Endometrial microvascular endothelial cells (primary cell): ENCODE measurements around the gene POMGNT1. TPM values are rescaled to one million over a fixed set of nuclear protein-coding genes. Genes with fewer than 3 reads are reported as not detected.

Source experiments
- in situ Hi-C: cut with HindIII; loops from 2 replicates; pipeline ENCODE4 v1.10.0; 2017; ENCODE audit warnings: low sequenced_read_pairs, low pct_unique_long_range_greater_than_20kb; ENCODE audit errors: inconsistent ontology term
- total RNA-seq: library from RNA; depleted of rRNA; stranded (reverse); fragments of >200 nt; gene quantifications from one replicate; pipeline ENCODE4 v1.2.3, GENCODE V29; 2015; ENCODE audit errors: inconsistent ontology term

POMGNT1 gene
- total RNA-seq, 1 donor from 2014 or later = 67.0 TPM

DNA sequence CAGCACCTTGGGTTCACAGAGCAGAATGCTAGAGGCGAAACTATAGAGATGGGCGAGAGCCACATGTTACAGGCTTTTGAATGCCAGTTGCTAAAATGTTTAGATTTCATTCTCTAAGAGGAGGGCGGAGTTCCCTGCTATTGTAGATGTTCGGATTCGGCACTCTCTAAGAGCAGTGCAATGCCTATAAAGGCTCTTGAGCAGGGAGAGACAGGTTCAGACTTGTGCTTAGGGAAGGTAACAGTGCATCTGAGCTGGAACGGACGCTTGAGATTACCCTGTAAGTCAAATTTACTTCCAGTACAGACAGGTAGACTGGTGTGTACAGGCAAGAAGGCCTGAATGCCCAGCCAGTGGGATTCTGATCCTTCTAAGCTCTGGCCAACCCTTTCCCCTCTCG, 20.2 kb upstream of the POMGNT1 start:
- in situ Hi-C loops = no loop called here

DNA sequence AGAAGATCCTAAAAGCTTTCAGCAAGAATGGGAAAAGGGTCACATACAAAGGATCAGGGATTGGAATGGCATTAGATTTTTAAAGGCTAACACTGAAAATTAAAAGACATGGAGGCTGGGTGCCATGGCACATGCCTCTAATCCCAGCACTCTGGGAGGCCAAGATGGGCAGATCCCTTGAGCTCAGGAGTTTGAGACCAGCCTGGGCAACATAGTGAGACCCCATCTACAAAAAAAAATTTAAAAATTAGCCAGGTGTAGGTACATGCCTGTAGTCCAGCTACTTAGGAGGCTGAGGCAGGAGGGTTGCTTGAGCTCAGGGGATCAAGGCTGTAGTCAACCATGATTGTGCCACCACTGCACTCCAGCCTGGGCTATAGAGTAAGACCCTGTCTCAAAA, 17.3 kb upstream of the POMGNT1 start:
- in situ Hi-C loops = no loop called here

DNA sequence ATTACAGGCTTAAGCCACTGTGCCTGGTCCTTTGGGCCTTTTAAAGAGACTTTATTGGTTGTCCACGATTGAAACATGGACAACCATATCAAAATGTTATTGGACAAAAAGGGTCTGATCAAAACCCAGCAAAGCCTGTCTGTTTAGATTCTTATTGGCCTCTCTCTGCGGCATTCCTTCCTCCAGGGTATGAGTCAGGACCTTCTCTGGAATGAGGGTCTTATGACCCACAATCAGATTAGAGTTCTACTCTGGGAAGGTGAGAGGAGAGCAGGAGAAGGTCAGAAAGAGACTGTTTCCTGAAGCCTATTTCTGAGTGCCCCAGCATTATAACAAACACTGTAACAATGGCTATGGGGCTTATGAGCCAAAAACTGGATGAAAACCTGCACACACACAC, 12.8 kb upstream of the POMGNT1 start:
- in situ Hi-C loops = no loop called here

DNA sequence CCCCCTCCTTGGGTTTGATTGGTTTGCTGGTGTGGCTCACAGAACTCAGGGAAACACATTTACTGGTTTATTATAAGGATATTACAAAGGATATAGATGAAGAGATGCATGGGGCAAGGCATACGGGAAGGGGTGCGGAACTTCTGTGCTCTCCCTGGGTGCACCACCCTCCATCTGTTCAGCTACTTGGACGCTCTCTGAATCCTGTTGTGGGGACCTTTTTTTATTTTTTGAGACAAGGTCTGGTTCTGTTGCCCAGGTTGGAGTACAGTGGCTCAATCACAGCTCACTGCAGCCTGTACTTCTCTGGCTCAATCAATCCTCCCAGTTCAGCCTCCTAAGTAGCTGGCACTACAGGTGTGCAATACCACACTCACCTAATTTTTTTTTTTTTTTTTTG, 12.3 kb upstream of the POMGNT1 start:
- in situ Hi-C loops = no loop called here

DNA sequence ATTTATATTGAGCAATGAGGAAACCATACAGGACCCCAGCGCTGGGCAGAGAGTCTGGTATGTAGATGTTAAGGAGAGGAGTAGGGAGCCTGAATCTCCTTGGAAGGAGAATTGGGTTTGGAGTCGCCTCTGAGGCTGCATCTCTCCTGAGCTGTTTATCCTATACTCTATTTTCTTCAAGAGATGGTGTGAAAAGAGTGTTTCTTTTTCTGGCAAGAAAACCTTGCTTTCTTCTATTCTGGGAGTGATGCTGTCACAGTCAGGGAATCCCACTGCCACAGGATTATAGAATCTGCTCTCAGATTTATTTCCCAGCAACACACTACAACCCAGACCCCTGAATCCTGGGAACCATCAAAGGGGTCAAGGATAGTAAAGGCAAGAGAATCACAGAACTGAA, 8.2 kb upstream of the POMGNT1 start:
- in situ Hi-C loops = no loop called here

DNA sequence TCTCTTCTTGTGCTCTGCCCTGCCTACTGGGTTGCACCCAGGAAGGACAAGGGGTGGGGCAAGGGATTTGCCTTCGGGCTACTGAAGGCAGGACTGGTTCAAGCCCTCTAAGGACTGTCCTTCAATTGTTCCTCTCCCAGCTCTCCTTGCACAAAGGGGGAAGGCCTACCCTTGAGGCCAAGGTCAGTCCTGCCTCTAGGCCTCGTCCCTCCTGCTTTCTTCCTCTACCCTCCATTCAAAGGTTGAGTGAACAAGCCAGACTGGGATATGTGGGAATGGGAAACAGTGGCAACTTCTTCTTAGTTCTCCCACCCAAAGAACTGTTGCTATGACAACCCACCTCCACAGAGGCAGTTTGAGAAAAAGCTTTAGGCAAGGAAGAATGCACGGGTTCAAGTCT, 7.6 kb upstream of the POMGNT1 start:
- in situ Hi-C loops = no loop called here

DNA sequence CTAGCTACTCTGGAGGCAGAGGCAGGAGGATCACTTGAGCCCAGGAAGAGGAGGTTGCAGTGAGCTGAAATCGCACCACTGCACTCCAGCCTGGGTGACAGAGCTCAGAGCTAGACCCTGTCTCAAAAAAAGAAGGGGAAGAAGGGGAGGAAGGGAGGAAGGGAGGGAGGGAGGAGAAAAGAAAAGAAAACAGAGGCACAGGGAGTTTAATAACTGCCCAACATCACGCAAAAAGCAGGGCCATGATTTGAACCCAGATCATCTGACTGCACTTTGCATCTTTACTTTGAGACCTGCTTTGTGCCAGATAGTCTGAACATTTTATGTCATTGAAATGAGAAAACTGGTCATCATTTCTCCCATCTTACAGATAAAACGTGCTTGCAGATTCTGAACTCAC, 6.9 kb upstream of the POMGNT1 start:
- in situ Hi-C loops = no loop called here

DNA sequence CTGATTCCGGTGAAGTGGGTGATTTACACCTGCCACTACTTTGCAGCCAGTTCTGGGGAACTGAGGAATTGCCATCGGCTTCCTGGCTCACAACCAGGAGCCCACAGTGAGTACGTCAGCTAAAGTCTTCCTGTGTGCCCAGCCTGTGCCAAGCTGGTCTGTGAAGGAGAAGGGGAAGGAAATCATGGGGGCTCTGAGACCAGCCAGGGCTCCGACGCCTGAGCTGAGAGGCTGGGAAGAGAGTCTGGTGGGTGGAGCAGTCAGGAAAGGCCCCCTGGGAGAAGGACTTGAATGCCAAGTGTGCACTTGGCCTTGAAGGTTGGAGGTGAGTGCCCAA, 6.1 kb upstream of the POMGNT1 start:
- in situ Hi-C loops = no loop called here

DNA sequence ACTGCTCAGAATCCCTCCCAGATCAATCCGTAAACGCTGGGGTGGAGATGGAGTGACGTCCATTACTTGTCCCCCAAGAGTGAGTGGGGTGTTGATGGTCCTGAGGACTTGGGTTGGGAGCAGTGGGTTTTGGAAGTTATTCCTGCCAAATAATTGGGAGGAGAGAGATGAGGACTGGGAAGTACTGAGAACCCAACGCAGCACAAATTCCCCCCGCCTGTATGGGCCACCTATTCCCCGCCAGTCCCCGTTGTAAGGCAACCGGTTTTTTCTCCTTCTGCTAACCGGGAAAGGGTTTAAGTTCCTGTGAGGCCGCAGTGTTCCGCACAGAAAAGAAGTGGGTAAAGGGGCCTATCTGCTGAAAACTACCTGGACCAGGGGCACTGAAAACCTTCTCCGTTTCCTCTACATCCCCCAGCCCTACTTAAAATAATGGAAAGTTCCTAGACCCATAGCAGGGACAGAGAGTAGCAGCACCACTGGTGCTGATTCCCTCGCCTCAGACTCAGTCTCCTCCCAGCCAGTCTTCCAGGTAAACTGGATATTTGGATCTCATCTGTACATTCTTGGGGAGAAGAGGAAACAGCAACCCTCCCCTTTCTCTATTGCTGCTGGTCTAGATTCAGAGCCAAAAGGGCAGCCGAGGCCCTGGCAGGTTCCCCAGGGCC, 5.6 kb upstream of the POMGNT1 start:
- in situ Hi-C loops = no loop called here

DNA sequence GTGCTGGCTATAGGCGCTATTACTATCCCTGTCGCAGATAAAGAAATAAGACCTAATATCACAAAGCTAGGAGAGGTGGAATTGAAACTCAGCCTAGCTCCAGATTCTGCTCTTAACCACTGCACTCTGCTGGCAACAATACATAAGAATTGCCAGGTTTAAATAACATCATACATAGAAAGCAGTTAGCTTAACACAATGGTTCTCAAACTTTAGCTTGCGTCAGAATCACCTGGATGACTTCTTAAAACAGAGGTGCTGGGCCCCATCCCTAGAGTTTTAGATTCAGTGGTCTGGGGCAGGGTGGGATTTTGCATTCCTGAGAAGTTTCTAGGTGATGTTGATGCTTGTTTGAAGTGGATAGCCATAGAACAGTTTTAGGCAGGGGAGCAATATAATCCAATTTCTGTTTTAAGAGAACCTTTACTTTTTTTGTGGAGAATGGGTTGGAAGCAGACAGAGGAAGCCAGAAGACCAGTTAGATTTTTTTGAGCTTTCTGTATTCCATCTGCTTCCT, 1.1 kb upstream of the POMGNT1 start:
- in situ Hi-C loops = loop anchor here (25.0 kb wide), 1 partner anchor 162 kb away; no protein-coding TSS in a partner anchor

DNA sequence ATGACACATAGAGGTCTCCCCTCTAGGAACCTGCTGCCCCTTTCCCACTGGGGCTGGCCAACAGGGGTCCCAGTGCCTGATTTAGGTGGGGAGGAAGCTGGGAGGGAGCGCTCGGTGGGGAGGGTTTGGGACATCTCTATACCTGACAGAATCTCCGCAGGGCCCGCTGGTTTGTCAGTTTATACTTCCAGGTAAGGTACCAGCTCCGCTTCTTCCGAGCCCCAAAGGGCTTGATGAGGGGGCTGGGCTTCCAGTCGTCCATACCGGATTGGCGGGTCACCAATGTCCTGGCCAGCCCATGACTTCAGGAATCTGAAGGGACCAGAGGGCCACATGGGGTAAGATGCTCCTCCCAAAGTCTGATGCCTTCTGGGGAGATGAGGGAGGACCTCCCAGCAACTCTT, 672 bp downstream of the POMGNT1 start:
- in situ Hi-C loops = loop anchor here (25.0 kb wide), 1 partner anchor 160 kb away; no protein-coding TSS in a partner anchor

DNA sequence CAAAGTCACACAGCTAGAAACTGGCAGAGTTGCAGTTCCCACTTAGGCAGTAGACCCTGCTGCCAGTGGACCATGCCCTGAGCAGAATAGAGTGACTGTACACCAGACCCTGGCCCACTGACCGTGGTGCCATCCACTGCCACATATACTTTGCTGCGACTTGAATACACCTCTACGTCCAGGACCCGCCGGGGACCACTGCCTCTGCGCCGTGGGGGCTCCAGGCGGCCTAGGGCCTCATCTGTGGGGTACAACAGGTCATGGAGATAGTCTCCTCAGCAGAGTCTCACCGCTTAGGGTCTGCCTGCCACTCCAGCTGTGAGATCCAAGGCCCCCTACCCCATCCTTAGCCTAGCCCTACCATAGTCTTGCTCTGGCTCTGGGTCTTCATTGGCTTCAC, 1.6 kb downstream of the POMGNT1 start:
- in situ Hi-C loops = loop anchor here (25.0 kb wide), 1 partner anchor 159 kb away; no protein-coding TSS in a partner anchor

DNA sequence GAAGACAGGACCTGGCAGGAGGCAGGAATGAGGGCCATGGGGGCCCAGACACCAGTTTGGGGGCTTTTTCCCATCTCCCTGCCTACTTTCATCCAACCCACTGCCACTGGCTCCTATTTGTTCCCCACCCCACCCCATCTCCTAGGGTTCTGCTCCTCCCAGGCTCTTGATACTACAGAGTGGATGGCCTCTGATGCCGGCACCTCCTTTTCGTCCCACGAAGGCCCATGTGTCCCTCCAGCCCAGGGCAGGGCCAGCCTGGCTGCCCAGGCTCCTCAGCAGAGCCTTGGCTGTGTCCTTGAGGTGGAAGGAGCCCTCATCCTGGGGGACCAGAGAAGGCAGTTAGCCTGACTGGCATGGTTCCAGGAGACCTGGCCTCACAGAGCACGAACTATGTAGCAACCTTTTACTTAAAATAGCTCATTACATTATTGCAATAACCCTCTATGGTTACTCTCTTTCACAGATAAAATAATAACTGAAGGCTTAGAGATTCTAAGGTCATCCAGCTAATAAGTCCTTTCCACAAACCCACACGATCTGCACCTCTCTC, 3.5 kb downstream of the POMGNT1 start:
- in situ Hi-C loops = loop anchor here (25.0 kb wide), 1 partner anchor 157 kb away; no protein-coding TSS in a partner anchor

DNA sequence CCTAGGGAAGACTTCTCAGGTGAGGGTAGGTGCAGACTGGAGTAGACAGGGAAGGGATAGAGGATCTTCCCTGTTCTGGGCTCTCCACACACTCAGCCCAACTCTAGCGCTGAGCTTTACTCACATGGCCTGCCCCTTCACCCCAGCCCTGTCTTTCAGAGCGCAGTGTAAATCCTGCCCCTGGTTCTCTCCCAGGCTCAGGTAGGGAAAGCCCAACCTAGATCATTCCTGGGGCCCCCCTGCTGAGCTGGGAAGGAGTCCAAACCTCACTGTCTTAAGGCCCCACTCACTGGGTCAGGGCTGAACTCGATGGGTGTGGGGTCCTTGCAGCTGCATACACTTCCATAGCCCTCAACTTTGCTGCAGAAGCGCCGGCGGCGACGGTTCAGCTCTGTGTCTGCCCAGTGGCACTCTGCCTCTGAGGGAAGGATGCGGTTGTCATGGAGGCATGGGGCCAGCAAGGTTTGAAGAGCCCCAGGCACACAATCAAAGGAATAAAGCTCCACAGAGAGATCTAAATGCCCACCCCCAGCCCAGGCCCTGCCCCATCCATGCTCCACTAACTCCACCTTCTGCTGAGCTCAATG, 4.2 kb downstream of the POMGNT1 start:
- in situ Hi-C loops = loop anchor here (25.0 kb wide), 1 partner anchor 157 kb away; no protein-coding TSS in a partner anchor

DNA sequence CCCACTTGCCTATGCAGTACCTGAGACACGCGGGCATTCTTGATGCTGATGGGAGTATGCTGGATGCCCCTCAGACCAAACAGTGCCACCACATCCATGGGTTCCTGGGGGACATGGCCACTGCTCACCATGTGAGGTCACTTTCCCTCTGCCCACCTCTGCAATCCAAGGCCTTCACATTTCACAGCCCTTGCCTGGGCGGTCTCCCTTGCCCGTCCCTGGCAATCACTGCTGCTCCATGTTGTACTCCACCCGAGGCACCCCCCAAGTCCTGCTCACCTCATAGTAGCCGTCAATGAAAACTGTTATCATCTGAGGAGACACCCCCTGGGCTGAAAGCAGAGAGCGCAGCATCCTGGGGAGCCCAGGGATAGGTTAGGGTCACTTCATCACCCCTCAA, 4.9 kb downstream of the POMGNT1 start:
- in situ Hi-C loops = loop anchor here (25.0 kb wide), 1 partner anchor 156 kb away; no protein-coding TSS in a partner anchor

DNA sequence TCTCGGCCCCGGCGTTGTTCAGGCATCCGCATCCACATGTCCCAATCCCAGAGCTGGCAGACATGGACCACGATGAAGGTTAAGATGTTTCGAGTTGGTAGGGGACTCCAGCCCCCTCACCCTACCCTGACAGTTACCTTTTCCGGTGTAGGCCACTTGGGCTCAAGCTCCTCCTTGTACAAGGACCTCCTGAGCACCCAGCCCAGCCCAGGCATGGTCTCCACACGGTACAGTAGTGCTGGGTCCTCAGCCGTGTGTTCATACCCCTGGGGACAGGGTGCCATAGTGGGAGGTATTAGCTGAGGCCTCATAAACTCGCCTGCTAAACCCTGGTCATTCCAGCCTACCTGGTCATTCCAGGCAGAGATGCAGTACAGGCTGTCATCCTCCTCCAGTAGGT, 6.1 kb downstream of the POMGNT1 start:
- in situ Hi-C loops = loop anchor here (25.0 kb wide), 1 partner anchor 155 kb away; no protein-coding TSS in a partner anchor

DNA sequence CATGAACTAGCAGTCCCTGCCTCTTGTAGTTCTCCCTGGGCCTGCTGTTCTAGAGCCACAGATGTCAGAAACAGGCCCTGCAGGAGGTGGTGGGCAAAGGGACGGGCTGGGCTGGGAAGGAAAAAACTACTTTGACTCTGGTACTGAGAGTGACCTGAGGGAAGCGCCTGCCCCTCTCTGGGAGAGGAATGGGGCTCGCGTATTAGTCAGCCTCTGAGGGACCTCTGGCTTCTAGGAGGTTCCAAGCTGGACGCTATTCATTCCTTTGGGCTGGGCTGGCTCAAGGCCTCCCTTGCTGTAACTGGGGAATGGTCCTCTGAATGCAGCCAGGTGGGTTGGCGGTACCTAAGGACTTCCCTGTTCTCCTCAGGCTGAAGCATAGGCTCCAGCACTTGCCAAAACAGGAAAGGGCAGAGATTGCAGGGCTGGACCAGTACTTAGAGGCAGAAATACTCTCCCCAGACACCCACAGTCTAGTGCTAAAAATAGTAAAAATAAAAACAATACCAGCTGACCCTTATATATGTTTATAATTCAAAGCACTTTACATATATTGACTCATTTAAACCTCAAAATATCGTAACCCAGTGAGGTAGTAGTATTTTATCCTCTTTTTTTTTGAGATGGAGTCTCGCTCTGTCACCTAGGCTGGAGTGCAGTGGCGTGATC, 7.1 kb downstream of the POMGNT1 start:
- in situ Hi-C loops = loop anchor here (25.0 kb wide), 1 partner anchor 154 kb away; no protein-coding TSS in a partner anchor

DNA sequence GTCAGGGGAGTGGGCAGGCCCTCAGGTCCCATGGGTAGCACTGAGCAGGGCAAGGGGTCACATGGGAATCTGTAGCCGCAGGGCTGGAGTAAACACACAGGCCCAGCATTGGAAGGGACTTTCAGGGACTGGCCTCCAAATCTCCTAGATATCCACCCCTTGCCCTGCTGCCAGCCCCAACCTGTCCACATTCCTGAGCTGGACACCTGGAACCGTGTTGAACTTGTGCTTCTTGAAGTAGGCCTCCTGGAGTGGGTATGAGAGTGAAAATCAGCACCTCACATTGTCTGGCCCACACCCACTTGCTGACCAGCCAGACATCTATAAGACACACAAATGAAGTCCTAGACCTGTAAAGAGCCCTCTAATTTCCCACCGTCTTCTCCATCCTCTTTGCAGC, 7.7 kb downstream of the POMGNT1 start:
- in situ Hi-C loops = loop anchor here (25.0 kb wide), 1 partner anchor 153 kb away; no protein-coding TSS in a partner anchor

DNA sequence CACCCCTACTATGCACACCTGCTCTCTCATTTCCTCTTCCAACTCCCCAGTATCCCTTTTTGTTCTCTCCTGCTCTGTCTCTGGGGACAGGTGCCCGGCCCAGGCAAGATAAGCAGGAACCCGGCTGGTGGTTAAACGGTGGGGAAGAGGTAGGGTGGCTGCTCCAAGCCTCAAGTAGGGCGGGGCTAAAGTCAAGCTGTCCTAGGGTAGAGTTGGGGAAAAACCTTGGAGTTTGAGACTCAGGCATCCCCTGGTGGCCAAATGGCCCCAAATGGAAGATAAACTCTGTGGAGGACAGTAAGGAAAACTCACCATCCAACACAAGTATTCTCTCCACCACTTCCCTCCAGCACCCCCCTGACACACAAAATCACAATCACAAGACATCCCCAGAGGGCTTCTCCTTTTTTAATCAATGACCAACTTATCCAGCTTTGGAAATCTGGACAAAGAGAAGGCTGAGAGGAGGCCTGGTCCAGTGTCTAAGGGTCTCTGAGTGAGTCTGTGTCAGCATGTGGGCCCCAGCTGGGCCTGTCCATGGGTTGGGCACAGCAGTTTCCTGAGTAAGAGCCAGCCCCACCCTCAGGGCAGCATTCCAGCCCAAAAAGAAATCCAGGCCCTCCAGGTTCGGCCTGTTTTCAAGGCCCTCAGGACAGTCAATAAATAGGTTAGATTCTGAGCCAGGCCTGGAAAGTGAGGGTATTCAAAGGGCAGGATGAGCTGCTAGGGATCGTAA, 9.8 kb downstream of the POMGNT1 start:
- in situ Hi-C loops = loop anchor here (25.0 kb wide), 1 partner anchor 151 kb away; no protein-coding TSS in a partner anchor
